Neuronal stem cell (in vitro differentiated cells): ENCODE data around the gene UBASH3B.

Source experiments
- DNase-seq: peaks from one replicate; pipeline ENCODE4 v3.0.0-alpha.2; 2013; ENCODE audit warnings: low spot score
- H2AFZ ChIP-seq: one replicate; pipeline ENCODE4 v1.6.1; 2013; ENCODE audit warnings: mild to moderate bottlenecking, low read length, inconsistent platforms
- H2AK5ac ChIP-seq: 2 replicates; pipeline ENCODE4 v1.6.1; 2013; ENCODE audit warnings: low read depth, mild to moderate bottlenecking, inconsistent platforms, low read length, moderate library complexity, mixed read lengths
- H2BK120ac ChIP-seq: 2 replicates; pipeline ENCODE4 v1.6.1; 2013; ENCODE audit warnings: low read depth, mild to moderate bottlenecking, inconsistent platforms, low read length, moderate library complexity, mixed read lengths
- H2BK12ac ChIP-seq: one replicate; pipeline ENCODE4 v1.6.1; 2013; ENCODE audit warnings: low read length, inconsistent platforms
- H2BK15ac ChIP-seq: 2 replicates; pipeline ENCODE4 v1.6.1; 2013; ENCODE audit warnings: mild to moderate bottlenecking, low read length, inconsistent platforms, mixed read lengths
- H2BK5ac ChIP-seq: one replicate; pipeline ENCODE4 v1.6.1; 2013; ENCODE audit warnings: inconsistent platforms, mild to moderate bottlenecking, low read length, moderate library complexity
- H3K14ac ChIP-seq: one replicate; pipeline ENCODE4 v1.6.1; 2013; ENCODE audit warnings: low read length, inconsistent platforms
- H3K18ac ChIP-seq: 2 replicates; pipeline ENCODE4 v1.6.1; 2013; ENCODE audit warnings: low read length, inconsistent platforms
- H3K23ac ChIP-seq: 2 replicates; pipeline ENCODE4 v1.6.1; 2013; ENCODE audit warnings: low read depth, mild to moderate bottlenecking, mixed read lengths, low read length, inconsistent platforms; ENCODE audit not compliant: poor library complexity
- H3K27ac ChIP-seq: replicated peaks from 3 replicates; pipeline ENCODE4 v1.5.1; 2013; ENCODE audit warnings: low read length, inconsistent platforms
- H3K27me3 ChIP-seq, 3 experiments: 2 replicates each; pipeline ENCODE4 v1.6.1; 2013; ENCODE audit warnings: low read length in 3 of 3, mild to moderate bottlenecking in 2 of 3, inconsistent platforms in 1 of 3, low read depth in 1 of 3, mixed read lengths in 1 of 3, moderate library complexity in 1 of 3; ENCODE audit not compliant: control insufficient read depth in 3 of 3, insufficient read depth in 3 of 3
- H3K36me3 ChIP-seq, 2 donors: replicated peaks in 1 of 2; 2 replicates each; pipeline ENCODE4 v1.6.1; 2013; ENCODE audit warnings: low read length in 2 of 2; ENCODE audit not compliant: control insufficient read depth in 2 of 2, insufficient read depth in 2 of 2
- H3K4ac ChIP-seq: 2 replicates; pipeline ENCODE4 v1.6.1; 2013; ENCODE audit warnings: inconsistent platforms, mild to moderate bottlenecking, low read length, moderate library complexity
- H3K4me1 ChIP-seq, 2 donors: 1 replicate in 1 of 2; 2 replicates in 1 of 2; pipeline ENCODE4 v1.6.1; 2013; ENCODE audit warnings: low read length in 2 of 2, low read depth in 1 of 2; ENCODE audit not compliant: control insufficient read depth in 2 of 2, insufficient read depth in 1 of 2
- H3K4me2 ChIP-seq: one replicate; pipeline ENCODE4 v1.6.1; 2013; ENCODE audit warnings: mild to moderate bottlenecking, low read length, inconsistent platforms; ENCODE audit not compliant: insufficient read depth, poor library complexity, severe bottlenecking
- H3K4me3 ChIP-seq, 2 donors: 2 replicates each; pipeline ENCODE4 v1.5.1; 2013; ENCODE audit warnings: low read length in 2 of 2, mild to moderate bottlenecking in 2 of 2, inconsistent platforms in 1 of 2, moderate library complexity in 1 of 2
- H3K79me1 ChIP-seq: one replicate; pipeline ENCODE4 v1.6.1; 2013; ENCODE audit warnings: low read depth, mild to moderate bottlenecking, inconsistent platforms, low read length, moderate library complexity
- H3K9ac ChIP-seq: one replicate; pipeline ENCODE4 v1.6.1; 2013; ENCODE audit warnings: mild to moderate bottlenecking, low read depth, low read length, inconsistent platforms; ENCODE audit not compliant: poor library complexity
- H3K9me3 ChIP-seq, 2 donors: replicated peaks in 1 of 2; 2 replicates each; pipeline versions ENCODE3 to v1.6.1; 2013; ENCODE audit warnings: low read length in 2 of 2, mild to moderate bottlenecking in 2 of 2, inconsistent platforms in 1 of 2, low read depth in 1 of 2, mixed read lengths in 1 of 2, moderate library complexity in 1 of 2; ENCODE audit not compliant: control insufficient read depth in 2 of 2, insufficient read depth in 1 of 2
- H4K8ac ChIP-seq: one replicate; pipeline ENCODE4 v1.6.1; 2013; ENCODE audit warnings: low read depth, mild to moderate bottlenecking, inconsistent platforms, low read length, moderate library complexity
- H4K91ac ChIP-seq: one replicate; pipeline ENCODE4 v1.6.1; 2013; ENCODE audit warnings: low read length, low read depth, mild to moderate bottlenecking, inconsistent platforms; ENCODE audit not compliant: poor library complexity
- WGBS, 2 donors: extraction: QIAGEN DNeasy Blood & Tissue Kit; methylation state at CpG; one replicate each; pipeline ENCODE4 v1.1.7; 2013; ENCODE audit warnings: missing lambda C conversion rate in 2 of 2, mixed read lengths in 1 of 2; ENCODE audit not compliant: insufficient read length in 2 of 2, insufficient replicate concordance in 1 of 2; ENCODE audit errors: extremely low coverage in 2 of 2; 5-methylcytosine and 5-hydroxymethylcytosine counted together

UBASH3B gene

DNA sequence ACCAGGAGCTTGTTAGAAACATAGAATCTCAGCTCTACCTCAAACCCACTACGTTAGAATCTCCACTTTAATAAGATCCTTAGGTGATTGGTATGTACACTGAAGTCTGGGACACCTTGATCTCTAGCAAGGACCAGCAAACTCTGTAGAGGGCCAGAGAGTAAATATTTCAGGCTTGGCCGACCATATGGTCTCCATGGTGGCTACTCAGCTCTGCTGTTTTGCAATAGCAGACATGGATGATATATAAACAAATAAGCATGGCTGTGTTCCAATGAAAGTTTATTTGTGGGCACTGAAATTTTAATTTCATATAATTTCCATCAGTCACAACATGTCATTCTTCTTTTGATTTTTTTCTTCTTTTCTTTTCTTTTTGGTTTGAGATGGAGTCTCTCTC lies 23.9 kb downstream of the UBASH3B start:
- no peak overlapping the region for H3K9ac ChIP-seq
- no peak overlapping the region for H4K8ac ChIP-seq
- no peak overlapping the region for H3K14ac ChIP-seq
- H3K27ac ChIP-seq, result no peak overlapping the region
- no peaks in the 10 kb centered on the region for H3K27me3 ChIP-seq
- no peak overlapping the region for H3K23ac ChIP-seq
- H3K79me1 ChIP-seq, result no peaks in the 10 kb centered on the region
- no peak overlapping the region for H2BK15ac ChIP-seq
- H2AK5ac ChIP-seq, result no peak overlapping the region
- H3K9me3 ChIP-seq, result no peaks in the 10 kb centered on the region
- no peak overlapping the region for H2BK120ac ChIP-seq
- no peak overlapping the region for H3K4me3 ChIP-seq
- H3K4me2 ChIP-seq, result no peak overlapping the region
- H3K36me3 ChIP-seq, result no peaks in the 10 kb centered on the region
- no peak overlapping the region for H3K18ac ChIP-seq
- H4K91ac ChIP-seq, result no peak overlapping the region
- H3K4ac ChIP-seq, result no peak overlapping the region
- DNase-seq, result no peak
- peaks cover 6 to 8% of the 10 kb centered on the region in 2 donors for H3K4me1 ChIP-seq
- no CpG with 5 or more reads among the region's 2 CpGs for WGBS, 2 donors
- H2BK5ac ChIP-seq, result no peak overlapping the region
- H2AFZ ChIP-seq, result no peak overlapping the region
- no peak overlapping the region for H2BK12ac ChIP-seq

GRCh38 chr11:122681070-122681469 lies 25.5 kb downstream of the UBASH3B start:
- no peak overlapping the region for H2AFZ ChIP-seq
- no peak overlapping the region for H2BK12ac ChIP-seq
- no peak overlapping the region for H3K4me2 ChIP-seq
- no peak overlapping the region for H3K18ac ChIP-seq
- H3K4me1 ChIP-seq, result peaks cover 0 to 4% of the 10 kb centered on the region in 2 donors
- H3K9me3 ChIP-seq, result no peaks in the 10 kb centered on the region
- no peak overlapping the region for H3K23ac ChIP-seq
- DNase-seq, result no peak
- H3K27me3 ChIP-seq, result no peaks in the 10 kb centered on the region
- no peak overlapping the region for H4K91ac ChIP-seq
- H3K14ac ChIP-seq, result no peak overlapping the region
- no peaks in the 10 kb centered on the region for H3K36me3 ChIP-seq
- no peak overlapping the region for H3K4me3 ChIP-seq
- no peak overlapping the region for H2AK5ac ChIP-seq
- WGBS, 2 donors, result no CpG with 5 or more reads among the region's 3 CpGs
- no peak overlapping the region for H4K8ac ChIP-seq
- no peak overlapping the region for H2BK120ac ChIP-seq
- H2BK15ac ChIP-seq, result no peak overlapping the region
- H2BK5ac ChIP-seq, result no peak overlapping the region
- H3K79me1 ChIP-seq, result no peaks in the 10 kb centered on the region
- no peak overlapping the region for H3K9ac ChIP-seq
- no peak overlapping the region for H3K4ac ChIP-seq
- H3K27ac ChIP-seq, result no peak overlapping the region

GRCh38 chr11:122681735-122682134 lies 26.2 kb downstream of the UBASH3B start:
- no peak overlapping the region for H3K4me3 ChIP-seq
- no CpG with 5 or more reads among the region's 7 CpGs for WGBS, 2 donors

GRCh38 chr11:122682464-122682863 lies 26.9 kb downstream of the UBASH3B start:
- no peak overlapping the region for H2BK12ac ChIP-seq
- no peak overlapping the region for H4K91ac ChIP-seq
- H4K8ac ChIP-seq, result no peak overlapping the region
- H3K9me3 ChIP-seq, result no peaks in the 10 kb centered on the region
- H3K14ac ChIP-seq, result no peak overlapping the region
- H3K27ac ChIP-seq, result no peak overlapping the region
- H3K18ac ChIP-seq, result no peak overlapping the region
- no peak overlapping the region for H3K4ac ChIP-seq
- no peak overlapping the region for H2BK15ac ChIP-seq
- no peak for DNase-seq
- H3K4me1 ChIP-seq, result peaks cover 0 to 4% of the 10 kb centered on the region in 2 donors
- H2BK120ac ChIP-seq, result no peak overlapping the region
- H3K4me3 ChIP-seq, result no peak overlapping the region
- H2AK5ac ChIP-seq, result no peak overlapping the region
- H3K9ac ChIP-seq, result no peak overlapping the region
- no peak overlapping the region for H3K4me2 ChIP-seq
- no peak overlapping the region for H3K23ac ChIP-seq
- no peak overlapping the region for H2AFZ ChIP-seq
- no peaks in the 10 kb centered on the region for H3K79me1 ChIP-seq
- H3K27me3 ChIP-seq, result no peaks in the 10 kb centered on the region
- no peak overlapping the region for H2BK5ac ChIP-seq
- H3K36me3 ChIP-seq, result no peaks in the 10 kb centered on the region
- WGBS, 2 donors, result no CpG with 5 or more reads among the region's 4 CpGs

More at GRCh38 chr11:122681735-122682134, 26.2 kb downstream of the UBASH3B start:
- no peak overlapping the region for H3K27ac ChIP-seq
- no peaks in the 10 kb centered on the region for H3K9me3 ChIP-seq
- no peaks in the 10 kb centered on the region for H3K27me3 ChIP-seq
- H4K91ac ChIP-seq, result no peak overlapping the region
- H3K4me2 ChIP-seq, result no peak overlapping the region
- H2BK12ac ChIP-seq, result no peak overlapping the region
- H2BK15ac ChIP-seq, result no peak overlapping the region
- no peak overlapping the region for H2AK5ac ChIP-seq
- no peak for DNase-seq
- H4K8ac ChIP-seq, result no peak overlapping the region
- H3K4me1 ChIP-seq, result peaks cover 0 to 4% of the 10 kb centered on the region in 2 donors
- no peak overlapping the region for H3K23ac ChIP-seq
- H3K79me1 ChIP-seq, result no peaks in the 10 kb centered on the region
- no peaks in the 10 kb centered on the region for H3K36me3 ChIP-seq
- H3K4ac ChIP-seq, result no peak overlapping the region
- H3K14ac ChIP-seq, result no peak overlapping the region
- no peak overlapping the region for H2AFZ ChIP-seq
- H2BK5ac ChIP-seq, result no peak overlapping the region
- H3K9ac ChIP-seq, result no peak overlapping the region
- H2BK120ac ChIP-seq, result no peak overlapping the region
- H3K18ac ChIP-seq, result no peak overlapping the region
